CD8-positive, alpha-beta memory T cell (primary cell): ENCODE results near the gene GLCCI1. TPM values are rescaled to one million over a fixed set of nuclear protein-coding genes. Genes with fewer than 3 reads are reported as not detected.

Source experiments
- CTCF ChIA-PET: fragments of 350-600 bp; sonication (Branson Sonifier 250); formaldehyde crosslinking; loops from one replicate; lab custom pipeline; 2021; ENCODE audit warnings: antibody characterized with exemption; lab: Charles Lee
- POLR2A ChIA-PET: fragments of 350-600 bp; sonication (Branson Sonifier 250); formaldehyde crosslinking; loops from one replicate; lab custom pipeline; 2021; ENCODE audit warnings: antibody characterized with exemption; lab: Charles Lee
- DNase-seq, 5 donors: peaks; one replicate each; pipeline versions ENCODE4 v3.0.0 to v3.0.0-alpha.2; 2020 to 2022; ENCODE audit warnings: mixed read lengths in 1 of 5
- H3K27ac ChIP-seq: one replicate; pipeline ENCODE4 v1.7.0; 2013; ENCODE audit warnings: low read depth, mild to moderate bottlenecking, low read length, moderate library complexity
- H3K27me3 ChIP-seq: 2 replicates; pipeline ENCODE4 v1.7.0; 2013; ENCODE audit warnings: low read length, mild to moderate bottlenecking; ENCODE audit not compliant: insufficient read depth, poor library complexity, severe bottlenecking
- H3K36me3 ChIP-seq: 2 replicates; pipeline ENCODE4 v1.7.0; 2013; ENCODE audit warnings: mild to moderate bottlenecking, low read length, moderate library complexity; ENCODE audit not compliant: insufficient read depth
- H3K4me1 ChIP-seq: 2 replicates; pipeline ENCODE4 v1.7.0; 2013; ENCODE audit warnings: mild to moderate bottlenecking, low read length, moderate library complexity; ENCODE audit not compliant: insufficient read depth
- H3K4me3 ChIP-seq: 2 replicates; pipeline ENCODE4 v1.7.0; 2013; ENCODE audit warnings: mild to moderate bottlenecking, low read length
- H3K9me3 ChIP-seq: 2 replicates; pipeline ENCODE4 v1.7.0; 2013; ENCODE audit warnings: mild to moderate bottlenecking, low read length
- H3K27ac Mint-ChIP-seq, 8 donors: one replicate each; pipeline ENCODE4 v1.8.0; 2020 to 2021; ENCODE audit warnings: mixed read lengths in 8 of 8, mild to moderate bottlenecking in 6 of 8, inconsistent platforms in 3 of 8, moderate library complexity in 3 of 8
- H3K27me3 Mint-ChIP-seq, 2 donors: one replicate each; pipeline ENCODE4 v1.8.0; 2020 to 2021; ENCODE audit warnings: mixed read lengths in 2 of 2, mild to moderate bottlenecking in 1 of 2, moderate library complexity in 1 of 2
- H3K36me3 Mint-ChIP-seq, 3 donors: one replicate each; pipeline ENCODE4 v1.8.0; 2020 to 2021; ENCODE audit warnings: mixed read lengths in 3 of 3, inconsistent platforms in 1 of 3, mild to moderate bottlenecking in 1 of 3
- H3K4me1 Mint-ChIP-seq, 3 donors: one replicate each; pipeline ENCODE4 v1.8.0; 2020 to 2021; ENCODE audit warnings: mixed read lengths in 3 of 3, inconsistent platforms in 1 of 3, mild to moderate bottlenecking in 1 of 3
- H3K4me3 Mint-ChIP-seq, 7 donors: one replicate each; pipeline ENCODE4 v1.8.0; 2020 to 2021; ENCODE audit warnings: mixed read lengths in 7 of 7, mild to moderate bottlenecking in 6 of 7, moderate library complexity in 4 of 7, inconsistent platforms in 2 of 7
- H3K9me3 Mint-ChIP-seq, 5 donors: one replicate each; pipeline ENCODE4 v1.8.0; 2020 to 2022; ENCODE audit warnings: mixed read lengths in 5 of 5, mild to moderate bottlenecking in 3 of 5, moderate library complexity in 2 of 5, inconsistent platforms in 1 of 5
- polyA plus RNA-seq: library from polyadenylated mRNA; unstranded; fragments of 300-500 nt; fragmentation: Illumina TruSeq; gene quantifications from one replicate; pipeline ENCODE4 v1.2.3, GENCODE V29; 2021
- total RNA-seq, 2 experiments: library from RNA; stranded (reverse); gene quantifications; one replicate each; pipeline ENCODE4 v1.2.3, GENCODE V29; 2021

GLCCI1 gene
- total and polyA plus RNA-seq, 3 experiments from 2014 or later = 9.5 to 29.1 (median 12.9) TPM

GRCh38 chr7:8115547-8116402, 147.2 kb downstream of the GLCCI1 start:
- Mint-ChIP-seq H3K27ac (peak overlapping the region; percentile 45 to 90 (median 67)), H3K27me3 (no peaks in the 10 kb centered on the region), H3K36me3 (no peaks in the 10 kb centered on the region), H3K9me3 (no peaks in the 10 kb centered on the region), H3K4me1 (peaks cover 41 to 84% (median 67%) of the 10 kb centered on the region in 3 donors), H3K4me3 (peak overlapping the region in 4 of 7 donors; percentile 19 to 58 (median 38))
- H3K36me3 ChIP-seq = no peaks in the 10 kb centered on the region
- ChIA-PET POLR2A (interaction anchor here (1.0 to 1.4 kb wide), 2 partner anchors 10 to 16 kb away, joined by 3 to 4 read pairs; no protein-coding TSS in a partner anchor), CTCF (no interaction called here)
- H3K4me3 ChIP-seq = no peak overlapping the region
- no peaks in the 10 kb centered on the region for H3K27me3 ChIP-seq
- no peaks in the 10 kb centered on the region for H3K9me3 ChIP-seq
- peaks cover 34% of the 10 kb centered on the region for H3K4me1 ChIP-seq
- H3K27ac ChIP-seq = no peak overlapping the region
- DNase-seq = no peak

DNA sequence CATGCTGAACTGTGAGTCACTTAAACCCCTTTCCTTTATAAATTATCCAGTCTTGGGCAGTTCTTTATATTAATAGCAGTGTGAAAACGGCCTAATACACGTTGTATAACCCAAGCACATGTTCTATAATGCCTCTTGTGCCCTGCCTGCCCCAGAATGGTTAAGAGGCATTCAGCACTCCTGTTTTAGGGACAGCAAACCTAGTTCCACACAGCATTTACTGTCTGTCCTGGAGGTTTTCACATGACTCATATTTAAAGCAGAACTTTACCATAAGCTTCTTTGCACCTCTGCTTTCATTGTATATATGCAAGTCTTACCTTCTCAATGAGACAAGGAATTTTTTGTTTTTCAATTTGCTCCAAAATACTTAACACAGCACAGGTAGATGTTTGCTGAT, 148.6 kb downstream of the GLCCI1 start:
- Histone ChIP-seq H3K27me3 (no peaks in the 10 kb centered on the region), H3K4me1 (peaks cover 37% of the 10 kb centered on the region), H3K36me3 (no peaks in the 10 kb centered on the region), H3K4me3 (no peak overlapping the region), H3K27ac (no peak overlapping the region), H3K9me3 (no peaks in the 10 kb centered on the region)
- Mint-ChIP-seq H3K4me3 (peak overlapping the region in 2 of 7 donors; percentile 7 to 20), H3K9me3 (no peaks in the 10 kb centered on the region), H3K27me3 (no peaks in the 10 kb centered on the region), H3K27ac (peak overlapping the region in 2 of 8 donors; percentile 75 to 82), H3K4me1 (peaks cover 48 to 84% (median 81%) of the 10 kb centered on the region in 3 donors), H3K36me3 (no peaks in the 10 kb centered on the region)
- ChIA-PET POLR2A (no interaction called here), CTCF (no interaction called here)
- DNase-seq = no peak

GRCh38 chr7:8119262-8119661, 150.7 kb downstream of the GLCCI1 start:
- no peaks in the 10 kb centered on the region for H3K27me3 ChIP-seq
- Mint-ChIP-seq H3K4me1 (peaks cover 49 to 89% (median 81%) of the 10 kb centered on the region in 3 donors), H3K27me3 (no peaks in the 10 kb centered on the region), H3K4me3 (no peak overlapping the region), H3K27ac (no peak overlapping the region), H3K9me3 (no peaks in the 10 kb centered on the region), H3K36me3 (no peaks in the 10 kb centered on the region)
- H3K27ac ChIP-seq = no peak overlapping the region
- peaks cover 45% of the 10 kb centered on the region for H3K4me1 ChIP-seq
- POLR2A ChIA-PET = no interaction called here
- H3K9me3 ChIP-seq = no peaks in the 10 kb centered on the region
- no peak for DNase-seq
- CTCF ChIA-PET = interaction anchor here (0.8 kb wide), 1 partner anchor 9 kb away, joined by 3 read pairs; no protein-coding TSS in a partner anchor
- H3K4me3 ChIP-seq = no peak overlapping the region
- no peaks in the 10 kb centered on the region for H3K36me3 ChIP-seq

GRCh38 chr7:8120390-8121058, 151.9 kb downstream of the GLCCI1 start:
- H3K27me3 ChIP-seq = no peaks in the 10 kb centered on the region
- no peak overlapping the region for H3K4me3 ChIP-seq
- CTCF ChIA-PET = interaction anchor here (1.1 to 3.7 kb wide), 3 partner anchors 12 to 70 kb away, joined by 4 to 14 read pairs (median 6); no protein-coding TSS in a partner anchor
- no peaks in the 10 kb centered on the region for H3K9me3 ChIP-seq
- POLR2A ChIA-PET = interaction anchor here (0.6 kb wide), 2 partner anchors 9 to 10 kb away, joined by 3 read pairs; no protein-coding TSS in a partner anchor
- Mint-ChIP-seq H3K4me3 (peak overlapping the region in 1 of 7 donors; percentile 44), H3K4me1 (peaks cover 49 to 89% (median 81%) of the 10 kb centered on the region in 3 donors), H3K36me3 (no peaks in the 10 kb centered on the region), H3K9me3 (no peaks in the 10 kb centered on the region), H3K27me3 (no peaks in the 10 kb centered on the region), H3K27ac (peak overlapping the region in 4 of 8 donors; percentile 30 to 73 (median 50))
- peaks cover 45% of the 10 kb centered on the region for H3K4me1 ChIP-seq
- no peak overlapping the region for H3K27ac ChIP-seq
- DNase-seq = no peak
- H3K36me3 ChIP-seq = no peaks in the 10 kb centered on the region

- no peaks in the 10 kb centered on the region for H3K9me3 ChIP-seq
- no peaks in the 10 kb centered on the region for H3K27me3 Mint-ChIP-seq
- peaks cover 45% of the 10 kb centered on the region for H3K4me1 ChIP-seq
- no peaks in the 10 kb centered on the region for H3K9me3 Mint-ChIP-seq
- no peak for DNase-seq
- no peaks in the 10 kb centered on the region for H3K27me3 ChIP-seq
- H3K27ac Mint-ChIP-seq = peak overlapping the region in 5 of 8 donors; percentile 29 to 75 (median 51)
- no peaks in the 10 kb centered on the region for H3K36me3 ChIP-seq
- H3K4me3 ChIP-seq = no peak overlapping the region
- H3K4me3 Mint-ChIP-seq = peak overlapping the region in 3 of 7 donors; percentile 1 to 40 (median 4)
- H3K4me1 Mint-ChIP-seq = peaks cover 49 to 89% (median 81%) of the 10 kb centered on the region in 3 donors
- POLR2A ChIA-PET = interaction anchor here (0.6 kb wide), 2 partner anchors 10 kb away, joined by 3 read pairs; no protein-coding TSS in a partner anchor
- no peak overlapping the region for H3K27ac ChIP-seq
- CTCF ChIA-PET = interaction anchor here (1.1 to 3.7 kb wide), 4 partner anchors 12 to 69 kb away, joined by 3 to 14 read pairs (median 5); no protein-coding TSS in a partner anchor
- H3K36me3 Mint-ChIP-seq = no peaks in the 10 kb centered on the region
Measured at GRCh38 chr7:8121243-8121642, 152.6 kb downstream of the GLCCI1 start.

DNA sequence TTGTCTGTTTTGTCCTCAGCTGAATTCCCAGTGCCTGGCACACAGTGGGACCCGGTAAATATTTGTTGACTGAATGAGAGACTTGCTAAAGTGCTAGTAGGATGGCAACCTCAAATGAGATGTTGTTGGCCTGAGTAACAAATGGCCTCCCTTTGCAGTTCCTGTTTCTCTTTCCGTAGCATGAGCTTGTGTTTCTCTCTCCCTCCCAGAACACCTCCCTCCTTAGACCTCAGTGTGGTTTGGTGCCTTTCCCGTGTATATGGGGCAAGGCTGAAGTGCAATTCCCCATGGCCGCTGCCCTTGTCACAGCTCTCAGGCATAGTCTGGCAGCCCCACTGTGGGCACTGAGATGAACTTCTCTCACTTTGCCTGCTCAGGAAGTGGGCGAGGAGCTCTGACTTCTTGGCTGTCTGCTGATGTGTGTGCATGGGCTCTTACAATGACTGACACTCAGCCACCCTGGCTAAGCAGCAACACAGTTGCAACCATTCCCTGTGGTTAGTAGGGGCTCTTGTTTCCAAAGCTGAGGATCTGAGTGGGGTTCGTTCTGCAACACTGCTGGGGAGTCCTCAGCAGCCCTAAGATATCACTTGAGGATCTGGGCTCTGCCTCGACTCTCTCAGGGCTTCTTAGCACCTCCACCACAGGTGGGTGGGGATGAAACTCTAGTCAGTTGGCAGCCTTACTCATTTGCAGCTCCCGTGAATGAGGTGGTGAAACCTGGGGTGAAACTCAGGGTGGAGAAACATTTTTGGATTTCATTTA, 157.3 kb downstream of the GLCCI1 start:
- ChIA-PET CTCF (interaction anchor here (0.6 to 2.6 kb wide), 24 partner anchors 8 to 1020 kb away, joined by 3 to 16 read pairs (median 4); partner anchors contain the start of gene UMAD1), POLR2A (interaction anchor here (0.7 to 2.9 kb wide), 6 partner anchors 8 to 182 kb away, joined by 3 to 13 read pairs (median 5); partner anchors contain the start of gene GLCCI1)
- no peaks in the 10 kb centered on the region for H3K36me3 Mint-ChIP-seq
- peaks cover 72 to 94% (median 87%) of the 10 kb centered on the region in 3 donors for H3K4me1 Mint-ChIP-seq
- peak overlapping the region; percentile 40 for H3K4me3 ChIP-seq
- H3K27me3 ChIP-seq = no peaks in the 10 kb centered on the region
- H3K27ac ChIP-seq = peak overlapping the region; percentile 40
- no peaks in the 10 kb centered on the region for H3K27me3 Mint-ChIP-seq
- peak overlapping the region; percentile 89 to 99 (median 97) for H3K27ac Mint-ChIP-seq
- H3K4me1 ChIP-seq = peaks cover 83% of the 10 kb centered on the region
- no peaks in the 10 kb centered on the region for H3K9me3 ChIP-seq
- H3K9me3 Mint-ChIP-seq = no peaks in the 10 kb centered on the region
- no peaks in the 10 kb centered on the region for H3K36me3 ChIP-seq
- peak overlapping the region; percentile 5 to 85 (median 70) for H3K4me3 Mint-ChIP-seq
- peak; percentile 74 to 91 (median 79) for DNase-seq

GRCh38 chr7:8126601-8127167, 158.1 kb downstream of the GLCCI1 start:
- Mint-ChIP-seq H3K27me3 (no peaks in the 10 kb centered on the region), H3K27ac (peak overlapping the region; percentile 89 to 99 (median 97)), H3K36me3 (no peaks in the 10 kb centered on the region), H3K4me3 (peak overlapping the region in 6 of 7 donors; percentile 59 to 85 (median 74)), H3K4me1 (peaks cover 78 to 94% (median 87%) of the 10 kb centered on the region in 3 donors), H3K9me3 (no peaks in the 10 kb centered on the region)
- Histone ChIP-seq H3K4me3 (peak overlapping the region; percentile 40), H3K27me3 (no peaks in the 10 kb centered on the region), H3K4me1 (peaks cover 91% of the 10 kb centered on the region), H3K36me3 (no peaks in the 10 kb centered on the region), H3K9me3 (no peaks in the 10 kb centered on the region), H3K27ac (peak overlapping the region; percentile 40)
- no peak for DNase-seq
- ChIA-PET CTCF (interaction anchor here (0.6 to 2.6 kb wide), 11 partner anchors 8 to 486 kb away, joined by 3 to 16 read pairs (median 4); partner anchors contain the start of gene UMAD1), POLR2A (interaction anchor here (0.7 to 2.9 kb wide), 5 partner anchors 7 to 158 kb away, joined by 4 to 13 read pairs (median 6); partner anchors contain the start of gene GLCCI1)
